ENCODE results near the gene TBC1D16.
"Not testable (repeated sequence)": the region's sequence is repeated elsewhere in the genome, so short reads cannot be mapped to it uniquely, and the experiment has no call there.

Gene TBC1D16

DNA sequence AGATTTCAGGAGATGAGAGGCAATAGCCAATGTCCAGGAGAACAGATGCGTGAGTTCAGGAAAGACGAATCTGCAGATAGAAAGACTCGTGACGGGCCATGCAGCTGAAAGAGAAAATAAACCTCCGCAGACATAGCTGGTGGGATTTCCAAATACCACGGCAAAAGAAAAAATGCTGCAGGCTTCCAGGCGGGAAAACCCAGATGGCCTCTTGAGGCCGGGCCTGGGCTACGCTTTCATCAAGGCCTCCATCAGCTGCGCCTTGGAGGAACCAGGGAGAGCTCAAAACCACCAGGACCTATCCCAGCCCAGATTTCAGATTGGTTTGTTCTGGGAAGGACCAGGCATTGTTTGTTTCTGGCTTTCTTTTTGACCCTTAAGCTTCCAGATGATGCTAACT is 17.4 kb upstream of the TBC1D16 start:
- no peak for DNase-seq (ENCODE audit: low read depth, low spot score)

DNA sequence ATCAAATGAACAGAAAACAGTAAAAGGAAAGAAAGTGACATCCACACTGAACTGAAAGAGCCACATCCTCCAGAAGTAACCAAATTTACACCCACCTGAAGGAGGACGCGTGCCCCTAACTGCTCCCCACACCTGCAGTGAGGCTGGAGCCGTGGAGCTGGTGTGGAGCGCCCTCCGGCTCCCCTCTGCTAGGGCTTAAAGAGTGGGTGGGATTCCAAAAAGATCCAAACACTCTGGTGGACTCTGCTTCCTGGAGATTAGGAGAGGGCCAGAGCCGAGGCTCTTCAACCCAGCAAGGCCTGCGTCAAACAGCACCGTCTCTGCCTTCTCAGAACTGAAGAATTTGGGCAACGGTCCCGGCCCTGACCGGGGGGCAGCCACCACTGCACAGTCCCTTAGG is 16.0 kb upstream of the TBC1D16 start:
- DNase-seq (ENCODE audit: low read depth, low spot score): no peak

DNA sequence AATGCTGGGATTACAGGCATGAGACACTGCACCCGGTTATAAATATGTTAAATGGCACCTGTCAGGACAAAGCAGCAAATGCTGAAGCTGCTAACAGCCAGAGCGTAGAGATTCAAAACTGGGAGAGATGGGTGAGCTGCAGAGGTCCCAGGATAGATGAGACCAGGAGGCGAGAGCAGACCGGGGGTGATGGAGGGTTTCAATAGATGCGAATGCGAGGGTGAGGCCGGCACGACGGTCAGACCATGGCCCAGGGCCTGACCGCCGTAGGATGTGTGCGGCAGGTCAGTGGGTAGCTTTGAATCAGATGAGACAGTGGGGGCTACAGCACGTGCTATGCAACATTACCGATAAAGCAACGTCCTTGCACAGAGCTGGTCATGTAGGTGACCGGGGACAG is 15.0 kb upstream of the TBC1D16 start:
- DNase-seq (ENCODE audit: low read depth, low spot score): no peak

DNA sequence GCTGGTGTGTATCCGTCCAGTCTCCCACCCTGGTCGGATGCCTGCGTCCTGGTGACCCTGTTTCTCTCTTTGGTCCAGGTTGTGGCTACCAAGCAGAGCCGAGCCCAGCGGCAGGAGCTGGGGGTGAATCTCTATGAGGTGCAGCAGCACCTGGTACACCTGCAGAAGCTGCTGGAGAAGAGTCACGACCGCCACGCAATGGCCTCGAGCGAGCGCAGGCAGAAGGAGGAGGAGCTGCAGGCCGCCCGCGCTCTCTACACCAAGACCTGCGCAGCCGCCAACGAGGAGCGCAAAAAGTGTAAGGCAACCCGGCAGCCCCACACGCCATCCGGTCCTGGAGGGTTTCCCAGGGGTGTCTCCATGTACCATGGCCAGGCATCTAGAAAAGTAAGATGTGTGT is 14.3 kb upstream of the TBC1D16 start:
- DNase-seq (ENCODE audit: low read depth, low spot score): no peak

DNA sequence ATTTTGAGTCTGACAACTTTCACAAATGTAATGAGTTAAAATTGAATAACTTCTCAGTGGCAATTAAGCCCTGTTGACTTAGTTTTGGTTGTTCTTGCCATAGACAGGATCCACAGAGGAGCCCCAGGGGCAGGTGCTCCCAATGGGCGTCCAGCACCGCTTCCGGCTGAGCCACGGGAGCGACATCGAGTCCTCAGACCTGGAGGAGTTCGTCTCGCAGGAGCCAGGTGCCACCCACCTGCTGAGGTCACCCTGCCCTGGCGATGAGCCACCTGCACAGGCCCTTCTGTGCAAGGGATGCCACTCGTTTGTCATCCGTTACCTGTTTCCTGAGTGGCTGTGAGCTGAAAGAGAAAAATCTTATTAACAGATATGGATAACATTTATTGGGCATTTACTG is 11.5 kb upstream of the TBC1D16 start:
- DNase-seq (ENCODE audit: low read depth, low spot score): no peak

DNA sequence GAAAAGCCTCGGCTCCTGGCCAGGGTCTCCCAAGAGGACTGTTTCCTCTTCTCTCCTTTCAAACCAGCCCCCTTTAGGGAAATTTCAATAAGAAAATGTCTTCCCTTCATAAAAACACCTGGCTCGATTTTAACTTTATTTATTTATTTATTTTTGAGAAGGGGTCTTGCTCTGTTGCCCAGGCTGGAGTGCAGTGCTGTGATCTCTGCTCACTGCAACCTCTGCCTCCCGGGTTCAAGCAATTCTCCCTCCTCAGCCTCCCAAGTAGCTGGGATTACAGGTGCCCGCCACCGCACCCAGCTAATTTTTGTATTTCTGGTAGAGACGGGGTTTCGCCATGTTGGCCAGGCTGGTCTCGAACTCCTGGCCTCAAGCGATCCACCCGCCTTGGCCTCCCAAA is 11.0 kb upstream of the TBC1D16 start:
- DNase-seq (ENCODE audit: low read depth, low spot score): not testable (repeated sequence)

DNA sequence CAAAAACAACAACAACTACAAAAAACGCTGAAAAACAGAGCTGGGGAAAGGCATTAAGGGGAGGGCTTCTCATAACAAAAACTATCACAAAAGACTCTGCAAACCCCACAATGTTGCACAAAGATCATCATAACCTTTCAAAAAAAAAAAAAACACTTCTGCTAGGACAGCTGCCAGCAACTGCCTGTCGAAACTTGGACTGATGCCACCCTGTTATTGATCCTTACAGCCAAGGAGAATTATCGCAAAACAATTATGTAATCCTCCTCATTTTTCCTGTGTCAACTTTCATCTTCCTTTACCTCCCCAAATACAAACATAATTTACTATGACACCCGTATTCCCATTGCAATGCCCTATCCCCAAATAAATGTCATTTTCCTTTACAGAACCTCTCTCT is 10.0 kb upstream of the TBC1D16 start:
- DNase-seq (ENCODE audit: low read depth, low spot score): no peak

DNA sequence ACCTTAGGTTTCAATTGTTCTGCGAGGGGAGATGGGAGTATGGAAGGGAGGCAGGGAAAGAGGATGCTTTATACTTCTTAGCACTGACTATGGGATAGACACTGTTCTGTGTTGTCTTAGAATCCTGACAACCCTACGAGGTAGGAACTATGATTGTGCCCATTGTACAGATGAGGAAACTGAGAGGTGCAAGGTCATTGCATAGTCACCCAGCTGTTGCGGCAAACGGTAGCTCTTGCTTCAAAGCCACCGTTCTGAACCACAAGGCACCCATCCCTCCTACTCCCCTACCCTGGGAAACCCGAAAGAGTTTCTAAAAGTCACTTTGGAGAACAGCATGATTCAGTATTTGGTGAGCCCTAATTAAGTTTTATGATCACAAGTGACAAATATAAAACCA is 8.3 kb upstream of the TBC1D16 start:
- DNase-seq (ENCODE audit: low read depth, low spot score): no peak

DNA sequence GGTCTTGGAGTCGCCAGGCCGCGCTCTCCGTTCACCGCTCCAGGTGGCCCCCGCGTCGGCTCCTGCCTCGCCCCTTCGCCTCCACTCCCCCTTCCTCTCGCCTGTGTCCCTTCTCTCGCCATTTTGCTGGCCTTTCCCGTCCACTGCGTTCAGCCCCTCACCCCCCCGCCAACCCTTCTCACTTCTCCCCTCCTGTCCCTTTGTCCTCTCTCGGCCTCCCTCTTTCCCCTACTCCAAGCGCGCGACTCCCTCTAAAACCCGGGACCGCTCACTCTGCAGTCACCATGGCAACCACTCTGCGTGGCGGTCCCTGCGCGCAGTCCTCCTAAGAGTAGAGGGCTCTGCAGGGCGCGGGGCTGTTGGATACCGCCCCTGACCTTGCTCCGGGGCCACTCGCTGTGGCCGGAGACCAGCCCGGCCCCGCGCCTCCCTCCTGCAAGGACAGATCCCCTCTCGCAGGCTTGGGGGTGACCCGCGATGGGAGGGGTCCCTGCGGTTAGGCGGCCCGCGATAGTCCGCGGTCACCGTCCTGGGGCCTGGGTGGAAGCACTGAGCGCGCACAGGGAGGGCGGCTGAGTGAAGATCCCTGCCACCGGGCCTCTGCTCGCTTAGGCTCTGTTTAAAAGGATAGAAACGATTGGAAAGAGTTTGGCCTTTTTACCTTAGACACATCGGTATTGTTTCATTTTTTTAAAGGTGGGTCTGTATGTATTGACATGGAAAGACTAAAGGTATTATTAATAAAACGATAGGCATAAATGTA is 1.2 kb upstream of the TBC1D16 start:
- no peak for DNase-seq (ENCODE audit: low read depth, low spot score)

DNA sequence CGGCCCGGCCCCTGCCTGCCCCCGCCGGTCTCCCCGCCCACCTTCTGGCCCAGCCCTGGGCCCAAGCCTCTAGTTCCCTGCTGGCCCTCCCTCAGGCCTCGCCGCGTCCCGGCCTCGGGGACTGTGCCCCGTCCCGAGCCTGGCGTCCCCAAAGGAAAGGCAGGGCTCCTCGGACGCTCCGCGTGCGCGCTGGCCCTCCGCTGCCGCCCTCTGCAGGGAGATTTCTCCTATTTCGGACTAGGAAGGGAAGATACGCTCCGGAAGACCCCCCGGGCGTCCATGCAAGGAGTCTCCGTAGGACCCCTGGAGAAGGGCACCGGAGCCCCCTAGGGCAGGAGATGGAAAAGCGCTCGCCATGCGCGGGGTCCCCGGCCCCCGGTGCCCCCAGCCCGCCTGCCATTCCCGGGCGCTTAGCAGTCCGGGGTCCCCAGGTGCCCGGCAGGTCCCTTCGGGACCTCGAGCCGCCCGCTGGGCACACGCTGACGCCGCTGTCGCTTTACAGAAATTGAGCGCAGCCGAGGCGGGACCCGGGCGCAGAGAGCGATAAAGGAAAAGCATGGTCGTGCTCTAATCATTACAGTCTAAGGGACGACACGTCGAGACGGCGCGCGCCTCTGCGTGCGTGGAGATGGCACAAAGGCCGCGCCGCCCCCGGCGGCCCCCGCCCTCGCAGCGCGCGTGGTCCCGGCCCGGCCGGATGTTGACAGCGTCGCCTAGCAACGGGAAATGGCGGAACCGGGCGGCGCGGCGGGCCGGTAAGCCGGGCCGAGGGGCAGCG is 454 bp upstream of the TBC1D16 start, which contains the start of gene CCDC40:
Gene CCDC40, plus strand, starts transcription at position 706 of the 778 bp plus-strand sequence. Its CDS starts 21 bp downstream, at position 727.
- peak; percentile 37 for DNase-seq (ENCODE audit: low read depth, low spot score)

DNA sequence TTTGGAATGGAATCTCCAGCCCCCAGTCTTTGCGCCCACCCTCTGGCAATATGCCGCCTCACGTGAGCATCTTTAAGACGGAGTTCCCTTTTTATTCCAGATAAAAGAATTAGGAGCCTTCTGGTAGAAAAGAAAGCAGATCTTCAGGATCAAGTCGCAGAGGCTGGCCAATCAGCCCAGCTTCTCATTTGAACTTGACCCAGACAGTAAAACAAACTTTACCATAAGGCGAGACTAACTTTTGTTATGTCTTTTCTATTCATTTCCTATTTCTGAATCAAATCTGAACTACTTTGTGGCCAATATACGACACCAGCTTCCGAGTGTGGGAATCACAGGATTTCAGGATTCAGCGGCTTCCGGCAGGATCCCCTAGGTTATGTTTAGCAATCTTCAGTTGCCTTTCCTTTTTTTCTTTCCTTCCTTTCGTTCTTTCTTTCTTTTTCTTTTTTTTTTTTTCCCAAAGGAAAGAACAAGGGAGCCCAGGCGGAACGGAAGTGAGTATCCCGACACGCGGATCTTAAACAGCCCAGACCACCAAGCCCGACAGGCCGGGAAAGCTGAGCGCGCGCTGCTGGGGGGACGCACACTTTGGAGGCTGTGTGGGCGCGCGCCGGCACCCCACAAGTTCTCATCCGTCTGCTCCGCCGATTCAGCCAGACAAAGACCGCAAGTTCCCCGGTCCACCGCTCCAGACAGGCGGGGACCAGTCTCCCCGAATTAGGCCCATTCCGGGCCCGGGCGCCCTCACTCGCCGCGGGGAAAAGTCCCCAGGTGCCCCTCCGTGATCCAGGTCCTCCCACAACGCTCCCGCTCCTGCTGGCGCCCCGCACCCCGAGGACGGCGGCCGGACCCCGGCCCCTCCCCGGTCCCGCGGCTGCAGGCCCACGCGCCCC is 633 bp downstream of the TBC1D16 start:
- DNase-seq (ENCODE audit: low read depth, low spot score): no peak

DNA sequence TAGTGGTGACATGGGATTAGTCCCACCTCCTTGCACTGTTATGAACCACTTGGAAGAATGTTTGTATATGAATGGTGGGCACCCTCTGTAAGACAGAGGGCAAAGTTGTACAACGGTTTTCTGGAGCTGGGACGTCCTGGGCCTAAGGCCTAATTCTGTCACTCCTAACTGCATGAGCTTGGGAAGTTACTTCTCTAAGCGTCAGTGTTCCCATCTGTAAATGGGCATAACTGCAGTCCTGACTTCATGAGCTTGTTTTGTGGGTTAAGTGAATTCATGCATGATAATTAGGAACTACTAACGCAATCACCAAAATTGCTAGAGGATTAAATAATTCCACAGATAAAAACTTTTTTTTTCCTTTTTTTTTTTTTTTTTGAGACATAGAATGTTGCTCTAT is 1.8 kb downstream of the TBC1D16 start:
- no peak for DNase-seq (ENCODE audit: low read depth, low spot score)

DNA sequence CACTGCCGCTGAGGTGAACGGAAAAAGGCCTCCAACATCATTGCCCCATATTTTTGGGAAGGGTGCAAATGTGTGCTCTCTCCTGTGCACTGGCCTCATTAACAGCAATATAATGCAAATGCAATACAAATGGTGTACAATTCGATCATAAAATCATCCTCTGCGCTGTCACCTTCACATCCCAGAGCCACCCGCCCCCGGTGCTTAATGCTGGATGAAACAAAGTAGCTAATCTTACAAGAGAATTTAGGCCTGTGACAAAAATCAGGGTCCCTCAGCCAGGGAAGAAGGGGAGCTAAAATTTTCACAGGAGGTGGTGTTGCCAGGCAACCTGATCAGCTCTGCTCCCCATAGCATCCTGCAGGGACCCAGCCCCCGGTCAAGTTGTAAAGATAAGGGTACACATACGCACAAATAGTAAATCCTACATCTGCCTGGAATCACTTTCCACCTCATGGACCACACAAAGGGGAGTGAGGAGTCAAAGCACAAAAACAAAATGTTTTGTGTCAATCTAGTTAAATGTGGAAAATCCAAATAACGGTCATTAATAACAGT is 3.0 kb downstream of the TBC1D16 start:
- no peak for DNase-seq (ENCODE audit: low read depth, low spot score)

DNA sequence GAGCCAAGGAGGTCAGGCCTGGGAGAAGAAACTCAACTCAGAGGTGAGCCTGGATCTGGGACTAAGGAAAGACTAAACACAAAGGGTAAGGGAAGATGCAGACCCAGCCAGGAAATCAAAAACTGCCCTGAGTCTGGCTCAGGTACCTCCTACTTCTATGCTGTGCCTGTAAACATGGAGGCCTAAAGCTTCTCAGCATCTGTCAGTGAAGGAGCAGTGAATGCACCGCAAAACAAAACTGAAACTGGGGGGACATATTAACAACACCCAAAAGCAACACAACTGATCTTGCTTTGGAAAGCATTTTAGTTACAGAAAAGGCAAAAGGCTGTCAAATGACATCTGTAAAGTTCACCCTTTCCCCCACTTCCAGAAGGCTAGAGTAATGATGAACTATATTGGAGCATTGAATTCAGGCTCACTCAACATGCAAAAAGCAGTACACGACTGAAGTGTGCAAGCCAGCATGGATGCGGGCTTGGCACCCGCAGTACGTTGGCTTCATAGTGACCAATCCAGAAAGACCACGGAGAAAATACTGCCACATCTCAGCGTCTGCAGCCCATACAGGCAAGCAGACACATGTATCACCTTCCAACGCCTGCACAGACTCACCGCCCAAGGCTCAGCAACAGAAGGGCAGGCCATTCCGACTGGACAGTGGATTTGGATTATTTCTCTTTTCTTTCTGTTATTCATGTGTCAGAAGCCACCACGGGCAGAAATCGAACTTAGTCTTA is 3.8 kb downstream of the TBC1D16 start:
- no peak for DNase-seq (ENCODE audit: low read depth, low spot score)

DNA sequence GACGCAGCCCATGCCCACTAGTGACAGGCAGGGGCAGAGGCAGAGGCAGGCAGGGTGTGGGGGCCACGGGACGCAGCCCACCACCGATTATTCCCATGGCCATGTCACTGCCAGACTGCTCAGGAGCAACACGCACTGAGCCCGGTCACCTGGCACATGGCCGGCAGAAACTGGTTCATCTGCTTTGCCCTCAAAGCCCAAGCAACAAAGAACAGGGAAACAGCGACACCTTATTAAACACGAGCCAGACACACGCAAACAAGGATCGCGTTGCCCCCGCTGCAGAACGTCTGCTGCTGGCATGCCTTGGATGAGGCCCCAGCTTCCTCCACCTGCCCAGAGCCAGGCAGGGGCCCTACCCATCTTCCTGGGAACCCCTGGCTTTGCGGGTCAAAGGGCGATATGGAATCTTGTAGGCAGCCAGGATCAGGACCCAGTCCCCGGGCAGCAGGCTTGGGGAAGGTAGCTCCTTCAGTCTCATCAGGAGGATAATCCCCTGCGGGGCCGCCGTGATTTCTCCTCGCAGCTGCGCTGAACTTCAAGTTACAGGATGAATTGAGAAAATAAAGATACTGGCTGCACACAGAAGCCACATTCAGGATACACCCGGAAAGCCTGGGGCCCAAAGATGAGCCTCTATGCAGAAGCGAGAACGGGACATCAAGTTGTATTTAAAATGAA is 4.8 kb downstream of the TBC1D16 start:
- no peak for DNase-seq (ENCODE audit: low read depth, low spot score)

DNA sequence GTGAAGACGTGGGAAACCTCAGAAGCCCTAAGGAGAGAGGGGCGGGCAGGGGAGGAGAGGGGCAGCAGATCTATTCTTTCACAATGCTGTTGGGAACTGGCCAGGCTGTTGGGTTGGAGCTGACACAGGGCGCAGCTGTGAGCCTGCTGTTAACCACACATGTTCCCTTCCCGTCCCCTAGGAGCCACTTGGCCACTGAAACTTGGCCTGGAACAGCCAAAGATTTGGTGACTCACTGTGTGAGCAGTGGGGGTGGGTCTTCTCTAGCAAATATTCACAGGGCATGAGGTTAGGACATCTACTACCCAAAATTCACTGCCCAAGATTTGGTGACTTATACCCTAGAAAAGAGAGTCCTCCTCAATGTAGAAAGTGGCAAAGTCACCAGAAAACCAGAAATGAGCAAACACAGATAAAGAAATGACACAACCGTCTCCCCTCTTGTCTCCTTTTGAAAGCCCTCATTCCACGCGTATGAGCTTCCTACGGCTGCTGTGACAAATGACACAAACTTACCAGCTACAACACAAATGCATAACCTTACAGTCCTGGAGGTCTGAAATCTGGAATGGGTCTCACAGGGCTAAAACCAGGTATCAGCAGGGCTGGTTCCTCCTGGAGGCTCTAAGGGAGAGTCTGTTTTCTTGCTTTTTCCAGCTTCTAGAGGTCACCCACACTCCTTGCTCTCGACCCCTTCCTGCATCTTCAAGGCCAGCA is 6.3 kb downstream of the TBC1D16 start:
- DNase-seq (ENCODE audit: low read depth, low spot score): no peak

DNA sequence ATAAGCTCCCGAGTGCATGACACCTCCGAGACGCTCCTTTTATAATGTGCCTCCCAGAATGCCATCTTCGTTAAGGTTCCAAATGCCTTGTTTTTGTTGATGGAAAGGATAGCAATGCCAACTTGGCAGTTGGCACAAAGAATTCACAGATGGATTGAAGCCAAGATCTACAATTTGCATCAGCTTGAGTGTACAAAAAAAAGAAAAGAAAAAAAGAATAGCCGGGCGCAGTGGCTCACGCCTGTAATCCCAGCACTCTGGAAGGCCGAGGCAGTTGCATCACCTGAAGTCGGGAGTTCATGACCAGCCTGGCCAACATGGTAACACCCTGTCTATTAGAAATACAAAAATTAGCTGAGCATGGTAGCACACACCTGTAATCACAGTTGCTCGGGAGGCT is 7.6 kb downstream of the TBC1D16 start:
- no peak for DNase-seq (ENCODE audit: low read depth, low spot score)

DNA sequence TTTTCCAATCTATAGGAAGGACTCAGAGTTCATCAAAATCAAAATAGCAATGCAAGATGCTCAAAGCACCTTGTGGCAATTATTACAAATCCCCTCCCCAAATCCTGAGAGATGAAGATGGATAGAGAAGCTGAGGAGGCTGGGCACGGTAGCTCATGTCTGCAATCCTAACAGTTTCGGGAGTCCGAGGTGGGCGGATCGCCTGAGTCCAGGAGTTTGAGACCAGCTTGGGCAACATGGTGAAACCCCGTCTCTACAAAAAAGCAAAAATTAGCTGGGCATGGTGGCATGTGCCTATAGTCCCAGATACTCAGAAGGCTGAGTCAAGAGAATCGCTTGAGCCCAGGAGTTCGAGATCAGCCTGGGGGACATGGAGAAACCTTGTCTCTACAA is 8.6 kb downstream of the TBC1D16 start:
- no peak for DNase-seq (ENCODE audit: low read depth, low spot score)

DNA sequence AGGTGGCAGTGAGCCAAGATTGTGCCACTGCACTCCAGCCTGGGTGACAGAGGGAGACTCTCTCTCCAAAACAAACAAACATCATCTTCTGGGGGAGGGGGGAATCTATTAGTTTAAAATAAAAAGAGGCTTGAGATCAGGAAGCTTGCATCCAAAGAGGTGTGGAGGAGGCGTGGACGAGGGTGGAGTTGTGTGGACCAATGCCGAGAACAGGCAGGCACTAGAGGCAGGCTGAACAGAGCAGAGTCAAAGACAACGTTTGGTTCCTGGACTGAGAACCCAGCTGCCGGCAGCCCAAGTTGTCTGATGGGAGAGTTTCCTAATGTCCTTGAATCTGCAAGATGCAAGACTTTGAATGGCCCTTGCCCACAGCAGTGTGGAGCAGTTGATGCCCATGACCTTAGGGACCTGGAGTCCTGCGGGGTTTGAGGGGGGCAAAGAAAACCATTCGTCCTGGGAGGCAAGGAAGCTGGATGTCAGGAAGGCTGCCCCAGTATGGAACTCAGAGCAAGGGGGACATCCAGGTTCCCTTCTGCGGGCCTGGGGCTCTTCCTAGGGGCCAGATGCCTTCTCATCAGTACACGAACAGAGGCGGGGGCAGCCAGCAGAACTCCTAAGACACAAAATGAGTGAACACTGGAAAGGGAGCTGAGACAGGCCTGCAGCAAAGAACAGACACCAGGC is 9.2 kb downstream of the TBC1D16 start:
- no peak for DNase-seq (ENCODE audit: low read depth, low spot score)
